ENCODE data around the gene UROC1.

UROC1 gene

GRCh38 chr3:126533506-126533905 lies 15.9 kb upstream of the UROC1 start:
- DNase-seq (ENCODE audit: low read depth in 1 of 2, low spot score in 1 of 2) = no peak
- TF ChIP-seq POLR2AphosphoS5 (IDR thresholded peaks at IDR 0.05; ENCODE audit: low read depth) (no peak), GABPA (IDR thresholded peaks at IDR 0.05; ENCODE audit: low read depth) (no peak), SPI1 (IDR thresholded peaks at IDR 0.05; ENCODE audit: borderline replicate concordance, low read depth) (peak; percentile 1; the same call in 1 of the 2 replicates)
- no peak overlapping the region; the same call in 1 of the 2 replicates for H3K27ac ChIP-seq (replicated peaks)
- H3K27me3 ChIP-seq (ENCODE audit: insufficient read depth, poor library complexity, severe bottlenecking) = no peaks in the 10 kb centered on the region
- H3K4me3 ChIP-seq (replicated peaks; ENCODE audit: insufficient read depth, low read length) = no peak overlapping the region

- Histone ChIP-seq H3K27ac (replicated peaks) (peak overlapping the region; percentile 93), H3K4me3 (replicated peaks; ENCODE audit: insufficient read depth, low read length) (no peak overlapping the region)
- TF ChIP-seq GABPA (IDR thresholded peaks at IDR 0.05; ENCODE audit: low read depth) (no peak), POLR2AphosphoS5 (IDR thresholded peaks at IDR 0.05; ENCODE audit: low read depth) (no peak), SPI1 (IDR thresholded peaks at IDR 0.05; ENCODE audit: borderline replicate concordance, low read depth) (no peak), REST (IDR thresholded peaks at IDR 0.05; ENCODE audit: insufficient replicate concordance, low read depth) (no peak), CTCF (IDR thresholded peaks at IDR 0.05; ENCODE audit: insufficient read depth, low read length) (no peak)
Observed at GRCh38 chr3:126531051-126531330, 13.4 kb upstream of the UROC1 start.

GRCh38 chr3:126530171-126531050 lies 12.8 kb upstream of the UROC1 start:
- DNase-seq (ENCODE audit: low read depth in 1 of 2, low spot score in 1 of 2) = peak; percentile 95 to 99
- Histone ChIP-seq H3K4me3 (replicated peaks; ENCODE audit: insufficient read depth, low read length) (no peak overlapping the region), H3K27me3 (ENCODE audit: insufficient read depth, poor library complexity, severe bottlenecking) (no peaks in the 10 kb centered on the region), H3K27ac (replicated peaks) (peak overlapping the region; percentile 93)
- TF ChIP-seq SPI1 (IDR thresholded peaks at IDR 0.05; ENCODE audit: borderline replicate concordance, low read depth) = no peak; the same call in 1 of the 2 replicates
- TF ChIP-seq REST (IDR thresholded peaks at IDR 0.05; ENCODE audit: insufficient replicate concordance, low read depth) = peak; percentile 60
- peak; percentile 94 for TF ChIP-seq POLR2AphosphoS5 (IDR thresholded peaks at IDR 0.05; ENCODE audit: low read depth)
- no peak; the same call in 1 of the 2 replicates for TF ChIP-seq GABPA (IDR thresholded peaks at IDR 0.05; ENCODE audit: low read depth)
- no peak for TF ChIP-seq CTCF (IDR thresholded peaks at IDR 0.05; ENCODE audit: insufficient read depth, low read length)

More at GRCh38 chr3:126531051-126531330, 13.4 kb upstream of the UROC1 start:
- DNase-seq (ENCODE audit: low read depth in 1 of 2, low spot score in 1 of 2) = no peak
- H3K27me3 ChIP-seq (ENCODE audit: insufficient read depth, poor library complexity, severe bottlenecking) = no peaks in the 10 kb centered on the region

- Histone ChIP-seq H3K4me3 (replicated peaks; ENCODE audit: insufficient read depth, low read length) (no peak overlapping the region), H3K27ac (replicated peaks) (peak overlapping the region; percentile 93), H3K27me3 (ENCODE audit: insufficient read depth, poor library complexity, severe bottlenecking) (no peaks in the 10 kb centered on the region)
- DNase-seq (ENCODE audit: low read depth in 1 of 2, low spot score in 1 of 2) = peak in 1 of 2 experiments; percentile 40
- TF ChIP-seq POLR2AphosphoS5 (IDR thresholded peaks at IDR 0.05; ENCODE audit: low read depth) (no peak), SPI1 (IDR thresholded peaks at IDR 0.05; ENCODE audit: borderline replicate concordance, low read depth) (no peak)
Observed at GRCh38 chr3:126529585-126530170, 12.1 kb upstream of the UROC1 start.

All from HL-60 (cell line).